ENCODE measurements around the gene SPTY2D1. TPM values are rescaled to one million over a fixed set of nuclear protein-coding genes. Genes with fewer than 3 reads are reported as not detected.

The SPTY2D1 gene
- total RNA-seq, 4 donors from 2014 or later = 8.2 to 18.4 (median 16.4) TPM

GRCh38 chr11:18633256-18634139 lies 644 bp downstream of the SPTY2D1 start:
- Histone ChIP-seq H3K27me3 (no peaks in the 10 kb centered on the region), H3K4me1 (peaks cover 7 to 30% (median 15%) of the 10 kb centered on the region in 4 donors), H3K27ac (peak overlapping the region; percentile 87 to 93 (median 92)), H3K9me3 (no peaks in the 10 kb centered on the region), H3K36me3 (no peaks in the 10 kb centered on the region), H3K4me3 (peak overlapping the region; percentile 78 to 99 (median 83))
- in situ Hi-C loops (cut with MboI; ENCODE audit: low pct_ligation_motif_present in 1 of 4, low pct_unique_long_range_greater_than_20kb in 1 of 4, low sequenced_read_pairs in 3 of 4) = loop anchor here in 2 of 4 donors (10.0 to 25.0 kb wide), 3 partner anchors 71 to 309 kb away; partner anchors contain the start of genes GTF2H1 (in 1 of the 2), HPS5 (in 1 of the 2) and TSG101 (in 1 of the 2)
- peak; percentile 15 for DNase-seq
- intact Hi-C loops (cut with DNase I; ENCODE audit: low total_unique reads) = loop anchor here (2.0 kb wide), 1 partner anchor 45 kb away; the partner anchor contains the start of gene UEVLD
- no peak for TF ChIP-seq POLR2AphosphoS5 (IDR thresholded peaks at IDR 0.05)
- no peak for TF ChIP-seq CTCF (IDR thresholded peaks at IDR 0.05)
- WGBS, 2 donors (ENCODE audit: low coverage in 1 of 2) = 4 to 9% methylated on average over 6 to 31 of the region's 31 CpGs

- 26 to 34% methylated on average over 2 of the region's 2 CpGs for WGBS, 2 donors (ENCODE audit: low coverage in 1 of 2)
- H3K9me3 ChIP-seq = no peaks in the 10 kb centered on the region
- peaks cover 7 to 30% (median 15%) of the 10 kb centered on the region in 4 donors for H3K4me1 ChIP-seq
Observed at GRCh38 chr11:18632841-18633240, 1.3 kb downstream of the SPTY2D1 start.

GRCh38 chr11:18624161-18624560 lies 10.0 kb downstream of the SPTY2D1 start:
- 80 to 86% methylated on average over 1 of the region's 1 CpG for WGBS, 2 donors (ENCODE audit: low coverage in 1 of 2)
- Histone ChIP-seq H3K9me3 (no peaks in the 10 kb centered on the region), H3K4me1 (peaks cover 0 to 7% (median 3%) of the 10 kb centered on the region in 4 donors), H3K4me3 (no peak overlapping the region), H3K36me3 (no peaks in the 10 kb centered on the region), H3K27me3 (no peaks in the 10 kb centered on the region), H3K27ac (no peak overlapping the region)
- TF ChIP-seq POLR2AphosphoS5 (IDR thresholded peaks at IDR 0.05) = no peak
- TF ChIP-seq CTCF (IDR thresholded peaks at IDR 0.05) = no peak
- no peak for TF ChIP-seq POLR2A (IDR thresholded peaks at IDR 0.05)
- no peak for TF ChIP-seq EP300 (IDR thresholded peaks at IDR 0.05; ENCODE audit: low read depth)
- DNase-seq = no peak
- in situ Hi-C loops (cut with MboI; ENCODE audit: low pct_ligation_motif_present in 1 of 4, low pct_unique_long_range_greater_than_20kb in 1 of 4, low sequenced_read_pairs in 3 of 4) (loop anchor here in 1 of 4 donors (5.0 kb wide), 1 partner anchor 88 kb away; no protein-coding TSS in a partner anchor), intact Hi-C loops (cut with DNase I; ENCODE audit: low total_unique reads) (no loop called here)

More at GRCh38 chr11:18632841-18633240, 1.3 kb downstream of the SPTY2D1 start:
- in situ Hi-C loops (cut with MboI; ENCODE audit: low pct_ligation_motif_present in 1 of 4, low pct_unique_long_range_greater_than_20kb in 1 of 4, low sequenced_read_pairs in 3 of 4) (loop anchor here in 2 of 4 donors (10.0 to 25.0 kb wide), 3 partner anchors 72 to 308 kb away; partner anchors contain the start of genes GTF2H1 (in 1 of the 2), HPS5 (in 1 of the 2) and TSG101 (in 1 of the 2)), intact Hi-C loops (cut with DNase I; ENCODE audit: low total_unique reads) (no loop called here)
- no peaks in the 10 kb centered on the region for H3K27me3 ChIP-seq
- DNase-seq = no peak
- peak overlapping the region in 2 of 4 donors; percentile 80 to 99 for H3K4me3 ChIP-seq
- TF ChIP-seq EP300 (IDR thresholded peaks at IDR 0.05; ENCODE audit: low read depth) (no peak), POLR2AphosphoS5 (IDR thresholded peaks at IDR 0.05) (no peak), CTCF (IDR thresholded peaks at IDR 0.05) (no peak), POLR2A (IDR thresholded peaks at IDR 0.05) (no peak)
- no peaks in the 10 kb centered on the region for H3K36me3 ChIP-seq
- peak overlapping the region in 1 of 4 donors; percentile 91 for H3K27ac ChIP-seq

- H3K4me3 ChIP-seq = no peak overlapping the region
- intact Hi-C loops (cut with DNase I; ENCODE audit: low total_unique reads) = no loop called here
- H3K9me3 ChIP-seq = no peaks in the 10 kb centered on the region
- in situ Hi-C loops (cut with MboI; ENCODE audit: low pct_ligation_motif_present in 1 of 4, low pct_unique_long_range_greater_than_20kb in 1 of 4, low sequenced_read_pairs in 3 of 4) = loop anchor here in 1 of 4 donors (5.0 kb wide), 1 partner anchor 89 kb away; no protein-coding TSS in a partner anchor
- no peak for DNase-seq
- WGBS, 2 donors (ENCODE audit: low coverage in 1 of 2) = 93 to 100% methylated on average over 1 to 2 of the region's 2 CpGs
- no peak overlapping the region for H3K27ac ChIP-seq
- H3K4me1 ChIP-seq = peaks cover 0 to 11% (median 7%) of the 10 kb centered on the region in 4 donors
- no peaks in the 10 kb centered on the region for H3K27me3 ChIP-seq
- H3K36me3 ChIP-seq = no peaks in the 10 kb centered on the region
- no peak for TF ChIP-seq POLR2AphosphoS5 (IDR thresholded peaks at IDR 0.05)
- no peak for TF ChIP-seq CTCF (IDR thresholded peaks at IDR 0.05)
Observed at GRCh38 chr11:18623707-18624106, 10.4 kb downstream of the SPTY2D1 start.
